ENCODE data around the gene PAPPA.

DNA sequence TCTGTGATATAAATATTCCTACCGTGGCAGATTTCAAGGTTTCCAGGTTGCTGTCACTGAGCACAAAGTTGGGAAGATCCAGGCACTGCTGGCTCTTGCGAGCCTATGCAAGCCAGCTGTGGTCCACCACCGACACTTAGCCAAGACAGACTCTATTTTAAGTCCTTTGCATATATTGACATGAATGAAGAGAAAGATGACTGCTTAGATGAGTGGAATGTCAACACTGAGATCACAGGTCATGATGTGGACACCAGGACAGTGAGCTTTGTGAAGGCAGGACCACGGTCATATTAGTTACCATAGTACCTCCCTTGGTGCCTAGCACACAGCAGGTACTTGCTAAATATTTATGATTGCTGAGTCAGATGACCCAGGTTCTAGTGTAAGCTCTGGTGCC lies 217.0 kb downstream of the PAPPA start:
- TF ChIP-seq POLR2A (IDR thresholded peaks at IDR 0.05; ENCODE audit: low read depth, low read length) (no peak), POLR2AphosphoS5 (IDR thresholded peaks at IDR 0.05; ENCODE audit: low read depth, low read length) (no peak), TAF1 (IDR thresholded peaks at IDR 0.05; ENCODE audit: low read depth, low read length) (no peak)
